Measurements from ENCODE around the gene DIDO1. TPM values are rescaled to one million over a fixed set of nuclear protein-coding genes. Genes with fewer than 3 reads are reported as not detected.
A peak's percentile ranks its signal among the peaks of the same experiment; 100 is the strongest.

DIDO1 gene
- total RNA-seq, 1 donor from 2014 or later = 89.1 TPM

- no peak for TF ChIP-seq CTCF (IDR thresholded peaks at IDR 0.05)
- ChIA-PET CTCF (interaction anchor here (0.8 to 2.8 kb wide), 5 partner anchors 16 to 55 kb away, joined by 4 to 14 read pairs (median 6); partner anchors contain the start of gene GID8), POLR2A (interaction anchor here (0.5 to 3.3 kb wide), 18 partner anchors 10 to 993 kb away, joined by 3 to 59 read pairs (median 5); partner anchors contain the start of genes DIDO1, GID8, HELZ2 and LSM14B)
These were observed 27.8 kb upstream of the DIDO1 start for GRCh38 chr20:62953839-62954703.

GRCh38 chr20:62952968-62953838 is 26.9 kb upstream of the DIDO1 start:
- H3K4me1 Mint-ChIP-seq = peaks cover 36% of the 10 kb centered on the region
- peaks cover 37% of the 10 kb centered on the region for H3K36me3 Mint-ChIP-seq (ENCODE audit: low read depth)
- no peak for DNase-seq
- H3K27me3 Mint-ChIP-seq = no peaks in the 10 kb centered on the region
- TF ChIP-seq CTCF (IDR thresholded peaks at IDR 0.05) = no peak
- peak overlapping the region; percentile 96 for H3K27ac Mint-ChIP-seq
- ATAC-seq (ENCODE audit: low read depth) = peak; percentile 2
- ChIA-PET POLR2A (interaction anchor here (0.5 to 3.3 kb wide), 17 partner anchors 9 to 994 kb away, joined by 3 to 59 read pairs (median 5); partner anchors contain the start of genes DIDO1, GID8, HELZ2 and LSM14B), CTCF (interaction anchor here (0.5 to 2.8 kb wide), 5 partner anchors 15 to 56 kb away, joined by 4 to 14 read pairs (median 5); partner anchors contain the start of gene GID8)
- H3K4me3 Mint-ChIP-seq = peak overlapping the region; percentile 86
- no peaks in the 10 kb centered on the region for H3K9me3 Mint-ChIP-seq
- intact Hi-C loops (cut with micrococcal nuclease) = loop anchor here (10.0 kb wide), 1 partner anchor 62 kb away; no protein-coding TSS in a partner anchor

More at GRCh38 chr20:62953839-62954703, 27.8 kb upstream of the DIDO1 start:
- Mint-ChIP-seq H3K9me3 (no peaks in the 10 kb centered on the region), H3K27me3 (no peaks in the 10 kb centered on the region), H3K27ac (peak overlapping the region; percentile 96), H3K4me3 (peak overlapping the region; percentile 86), H3K4me1 (peaks cover 38% of the 10 kb centered on the region), H3K36me3 (ENCODE audit: low read depth) (peaks cover 29% of the 10 kb centered on the region)
- ATAC-seq (ENCODE audit: low read depth) (peak; percentile 87), DNase-seq (peak; percentile 76)
- intact Hi-C loops (cut with micrococcal nuclease) = loop anchor here (1.0 to 10.0 kb wide), 6 partner anchors 16 to 92 kb away; partner anchors contain the start of genes DIDO1 and GID8

- ATAC-seq (ENCODE audit: low read depth) = peak; percentile 45
- POLR2A ChIA-PET = interaction anchor here (2.0 to 3.3 kb wide), 6 partner anchors 15 to 32 kb away, joined by 7 to 59 read pairs (median 19); partner anchors contain the start of genes DIDO1 and GID8
- Mint-ChIP-seq H3K27me3 (no peaks in the 10 kb centered on the region), H3K4me3 (peak within 1 kb of the TSS; percentile 86), H3K9me3 (no peaks in the 10 kb centered on the region), H3K27ac (peak within 1 kb of the TSS; percentile 96), H3K36me3 (ENCODE audit: low read depth) (peaks cover 37% of the 10 kb centered on the region), H3K4me1 (peaks cover 36% of the 10 kb centered on the region)
- CTCF ChIA-PET = interaction anchor here (0.5 kb wide), 1 partner anchor 51 kb away, joined by 4 read pairs; no protein-coding TSS in a partner anchor
- peak; percentile 76 for DNase-seq
- no peak for TF ChIP-seq CTCF (IDR thresholded peaks at IDR 0.05)
- intact Hi-C loops (cut with micrococcal nuclease) = loop anchor here (10.0 kb wide), 1 partner anchor 62 kb away; no protein-coding TSS in a partner anchor
These were observed 26.2 kb upstream of the DIDO1 start, which contains the start of gene SLC17A9 for GRCh38 chr20:62952373-62952967. Gene SLC17A9 (plus strand): TSS chr20:62952709. CDS start chr20:62952831, 122 bp downstream.

GRCh38 chr20:62951896-62952372 is 25.6 kb upstream of the DIDO1 start:
- H3K4me3 Mint-ChIP-seq = peak overlapping the region; percentile 69
- TF ChIP-seq CTCF (IDR thresholded peaks at IDR 0.05) = no peak
- ChIA-PET CTCF (no interaction called here), POLR2A (interaction anchor here (3.1 to 3.3 kb wide), 2 partner anchors 14 to 25 kb away, joined by 44 to 59 read pairs; partner anchors contain the start of genes DIDO1 and GID8)
- peaks cover 36% of the 10 kb centered on the region for H3K4me1 Mint-ChIP-seq
- no peaks in the 10 kb centered on the region for H3K27me3 Mint-ChIP-seq
- ATAC-seq (ENCODE audit: low read depth) (no peak), DNase-seq (no peak)
- no peaks in the 10 kb centered on the region for H3K9me3 Mint-ChIP-seq
- peak overlapping the region; percentile 61 for H3K27ac Mint-ChIP-seq
- H3K36me3 Mint-ChIP-seq (ENCODE audit: low read depth) = peaks cover 40% of the 10 kb centered on the region
- intact Hi-C loops (cut with micrococcal nuclease) = loop anchor here (10.0 kb wide), 1 partner anchor 63 kb away; no protein-coding TSS in a partner anchor

Measured in activated B cell treated with CpG ODN at 0.5 μM for 24 hours (primary cell).